ENCODE measurements around the gene HOXD9.

The HOXD9 gene

DNA sequence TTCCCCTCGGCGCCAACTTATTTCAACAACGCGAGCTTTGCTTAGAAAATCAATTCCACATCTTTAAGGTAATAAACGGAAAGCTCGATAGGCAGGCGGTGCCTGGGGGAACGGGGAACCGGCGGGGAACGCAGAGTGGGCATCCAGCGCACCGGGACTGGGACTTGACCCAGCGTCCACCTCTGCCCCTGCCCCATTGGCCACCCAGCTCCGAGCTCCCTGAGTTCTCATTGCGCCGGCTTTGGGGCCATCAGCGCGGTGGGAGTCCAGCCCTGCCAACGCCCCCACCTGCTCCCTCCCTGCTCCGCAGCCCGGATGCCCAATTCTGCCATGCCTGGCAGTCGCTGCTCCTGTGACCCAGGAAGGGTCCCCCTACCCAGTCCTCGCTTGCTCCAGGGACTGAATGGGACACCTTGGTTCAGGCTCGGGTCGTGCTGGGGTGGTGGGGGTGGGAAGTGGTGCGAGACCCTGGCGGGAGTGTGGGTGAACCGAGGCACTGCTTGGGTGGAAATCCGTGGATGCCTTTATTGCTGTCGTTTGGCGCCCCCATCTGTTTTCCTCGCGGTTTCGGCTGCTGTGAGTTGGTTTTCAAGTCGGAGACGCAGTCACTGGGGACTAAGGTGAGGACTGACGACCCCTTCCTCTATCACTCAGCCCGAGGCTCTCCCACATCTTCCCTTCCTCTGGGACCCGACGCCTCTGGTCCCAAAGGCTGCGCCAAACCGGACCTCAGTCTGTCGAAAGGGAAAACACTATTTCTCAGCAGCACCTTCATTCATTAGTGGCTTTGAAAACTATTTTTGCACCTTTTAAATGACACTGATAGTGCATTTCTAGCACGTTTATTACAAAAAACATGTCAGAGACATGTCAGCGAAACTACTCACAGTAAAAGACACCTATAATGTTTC, 36.4 kb upstream of the HOXD9 start:
- DNase-seq (no peak), ATAC-seq (no peak)

GRCh38 chr2:176087330-176088047, 35.0 kb upstream of the HOXD9 start:
- no peak for ATAC-seq
- DNase-seq = no peak

GRCh38 chr2:176088048-176088936, 34.2 kb upstream of the HOXD9 start:
- peak; percentile 34 for ATAC-seq

DNA sequence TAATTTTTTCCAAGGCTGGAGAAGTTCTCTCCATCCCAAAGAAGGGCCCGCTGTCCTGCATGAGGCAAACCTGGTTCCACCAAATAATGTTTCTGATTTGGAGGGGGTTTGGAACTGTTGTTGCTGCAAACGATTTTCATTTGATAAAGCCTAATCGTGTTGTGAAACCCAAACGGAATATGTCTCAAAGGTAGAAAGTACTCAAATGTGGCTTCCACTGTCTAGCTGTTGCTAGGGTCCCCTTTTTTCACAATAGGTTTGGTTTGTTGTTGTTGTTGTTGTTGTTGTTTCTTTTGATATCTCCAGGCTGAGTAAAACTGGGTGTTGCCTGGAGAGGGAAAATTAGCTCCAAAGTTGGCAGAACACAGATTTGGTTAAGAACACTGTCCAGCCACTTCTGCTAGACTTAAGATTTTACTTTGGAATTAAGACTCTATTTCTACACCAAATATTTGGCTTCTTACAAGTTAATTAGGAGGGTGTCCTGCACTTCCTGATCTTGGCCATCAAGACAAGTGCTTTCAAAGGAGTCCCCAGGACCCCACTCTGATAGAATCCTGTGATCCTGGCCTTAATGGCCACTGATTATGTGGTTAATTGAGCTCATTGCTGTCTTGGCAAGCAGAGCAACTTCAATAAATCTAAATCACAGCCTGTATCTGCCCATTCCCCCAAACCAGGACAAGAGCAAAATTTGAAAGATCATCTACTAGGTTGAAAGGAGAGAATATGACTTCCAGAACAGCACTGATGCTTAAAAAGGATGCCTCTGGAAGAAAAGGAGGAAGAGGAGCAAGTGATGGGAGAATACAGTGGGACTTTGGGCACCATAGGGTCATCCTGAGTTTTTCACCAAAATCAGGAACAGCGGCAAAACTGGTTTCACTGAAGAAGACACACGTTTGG, 33.3 kb upstream of the HOXD9 start:
- ATAC-seq (no peak), DNase-seq (no peak)

More at GRCh38 chr2:176088048-176088936, 34.2 kb upstream of the HOXD9 start:
- no peak for DNase-seq

DNA sequence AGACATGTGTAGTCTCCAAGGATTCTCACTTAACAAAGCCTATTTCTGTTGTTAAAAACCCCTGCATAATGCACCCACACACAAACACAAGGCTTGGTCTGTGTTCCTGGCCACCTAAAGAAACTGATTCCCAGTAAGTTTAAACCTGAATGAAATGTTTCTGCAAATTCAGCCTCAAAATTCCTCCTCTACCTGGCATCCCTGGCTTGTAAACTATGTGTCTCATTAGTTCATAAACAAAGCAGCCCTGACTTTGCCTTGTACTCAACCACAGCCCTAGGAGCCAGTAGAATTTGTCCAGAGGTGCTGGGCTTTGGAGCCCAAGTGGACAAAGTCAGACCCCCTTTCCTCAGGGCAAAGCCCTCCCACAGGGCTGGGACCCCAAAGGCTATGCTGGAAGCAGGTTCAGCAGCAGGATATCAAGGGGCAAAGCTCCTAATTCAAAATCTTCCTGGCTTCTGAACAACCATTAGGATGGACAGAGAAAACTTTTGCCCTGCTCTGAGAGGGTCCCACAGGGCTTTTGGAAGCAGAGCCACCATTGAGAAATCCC, 32.6 kb upstream of the HOXD9 start:
- no peak for DNase-seq
- no peak for ATAC-seq

DNA sequence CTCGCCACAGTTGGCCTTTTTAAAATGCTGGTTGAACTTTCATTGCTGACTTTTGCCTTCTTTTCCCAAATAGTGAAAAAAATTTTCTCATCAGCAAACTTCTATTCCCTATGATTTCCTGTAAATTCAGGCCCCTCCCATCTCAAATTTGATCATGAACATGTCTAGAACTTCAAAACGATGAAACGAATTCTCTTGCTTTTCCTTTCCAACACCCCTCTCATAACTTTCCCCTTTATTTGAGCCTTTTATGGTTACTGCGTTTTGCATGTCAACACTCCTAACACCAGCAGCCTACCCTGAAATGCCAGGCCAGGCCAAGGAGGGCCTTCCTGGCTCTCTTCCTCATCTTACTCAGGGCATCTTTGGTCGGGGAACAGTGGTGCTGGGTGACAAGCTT, 31.7 kb upstream of the HOXD9 start:
- DNase-seq = no peak
- ATAC-seq = no peak

- no peak for DNase-seq
- ATAC-seq = no peak
These were observed 30.9 kb upstream of the HOXD9 start for GRCh38 chr2:176091329-176092258.

- ATAC-seq (no peak), DNase-seq (no peak)
These were observed 30.0 kb upstream of the HOXD9 start, which contains the start of gene HOXD13 for GRCh38 chr2:176092270-176093144. Gene HOXD13, plus strand, starts transcription at chr2:176092721. Its CDS starts 170 bp downstream, at chr2:176092891.

- DNase-seq (no peak), ATAC-seq (no peak)
These were observed 29.2 kb upstream of the HOXD9 start for GRCh38 chr2:176093145-176093897.

GRCh38 chr2:176093898-176094249, 28.6 kb upstream of the HOXD9 start:
- no peak for DNase-seq
- no peak for ATAC-seq

DNA sequence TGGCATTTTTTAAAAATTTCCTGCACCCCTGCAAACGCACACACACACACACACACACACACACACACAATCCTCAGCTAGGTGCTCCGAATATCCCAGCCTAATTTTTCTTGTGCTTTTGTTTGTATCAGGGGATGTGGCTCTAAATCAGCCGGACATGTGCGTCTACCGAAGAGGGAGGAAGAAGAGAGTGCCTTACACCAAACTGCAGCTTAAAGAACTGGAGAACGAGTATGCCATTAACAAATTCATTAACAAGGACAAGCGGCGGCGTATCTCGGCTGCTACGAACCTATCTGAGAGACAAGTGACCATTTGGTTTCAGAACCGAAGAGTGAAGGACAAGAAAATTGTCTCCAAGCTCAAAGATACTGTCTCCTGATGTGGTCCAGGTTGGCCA, 28.2 kb upstream of the HOXD9 start:
- DNase-seq (no peak), ATAC-seq (no peak)

DNA sequence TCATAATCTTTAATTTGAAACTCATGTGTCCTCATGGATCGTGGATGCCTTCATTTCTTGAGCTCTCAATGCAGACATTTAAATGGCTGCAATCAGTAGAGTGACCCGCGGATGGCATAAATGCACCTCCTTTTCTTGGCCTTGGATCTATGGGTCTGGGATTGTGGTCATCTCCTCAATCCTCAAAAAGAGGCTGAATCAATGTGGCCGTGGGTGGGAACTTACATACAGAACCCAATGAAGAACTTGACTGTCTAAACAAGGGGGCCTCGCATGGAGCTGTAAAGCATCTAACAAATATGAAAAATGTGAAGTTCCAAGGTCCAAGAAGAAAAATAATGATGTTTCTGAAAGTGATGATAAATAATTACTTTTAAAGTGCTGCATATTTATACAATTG, 27.1 kb upstream of the HOXD9 start:
- ATAC-seq (no peak), DNase-seq (no peak)

DNA sequence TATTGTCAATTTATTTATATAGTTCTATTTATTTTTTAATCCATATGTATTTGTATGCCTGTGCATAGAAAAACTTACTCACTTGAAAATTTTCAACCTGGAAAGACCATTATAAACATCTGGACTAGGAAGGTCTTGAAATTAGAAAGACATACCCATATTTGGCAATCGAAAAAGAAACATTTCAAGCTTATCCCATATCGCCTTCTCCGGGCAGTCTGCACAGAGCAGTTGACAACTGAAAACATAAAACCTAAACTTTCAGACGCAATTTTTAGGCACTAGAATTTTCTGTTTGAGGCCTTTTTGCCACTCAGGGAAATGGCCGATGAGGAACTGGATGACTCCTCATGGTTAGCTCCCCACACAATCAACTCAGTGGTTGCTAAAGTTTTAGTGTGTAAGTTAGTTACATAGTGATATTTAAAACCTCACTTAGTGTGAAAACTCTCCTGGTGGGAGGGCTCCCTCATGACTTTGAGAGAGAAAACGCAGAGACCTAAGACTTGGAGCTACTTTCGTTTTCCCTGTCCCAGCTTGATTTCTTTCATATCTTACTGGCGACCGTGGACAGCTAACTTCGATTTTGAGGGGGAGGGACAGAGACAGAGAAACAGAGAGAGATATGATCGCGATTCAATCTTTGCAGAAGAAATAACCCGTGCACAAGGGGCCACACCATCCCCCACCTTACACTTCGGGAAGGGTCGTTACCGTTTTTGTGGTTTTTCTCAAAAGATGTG, 26.1 kb upstream of the HOXD9 start:
- no peak for DNase-seq

DNA sequence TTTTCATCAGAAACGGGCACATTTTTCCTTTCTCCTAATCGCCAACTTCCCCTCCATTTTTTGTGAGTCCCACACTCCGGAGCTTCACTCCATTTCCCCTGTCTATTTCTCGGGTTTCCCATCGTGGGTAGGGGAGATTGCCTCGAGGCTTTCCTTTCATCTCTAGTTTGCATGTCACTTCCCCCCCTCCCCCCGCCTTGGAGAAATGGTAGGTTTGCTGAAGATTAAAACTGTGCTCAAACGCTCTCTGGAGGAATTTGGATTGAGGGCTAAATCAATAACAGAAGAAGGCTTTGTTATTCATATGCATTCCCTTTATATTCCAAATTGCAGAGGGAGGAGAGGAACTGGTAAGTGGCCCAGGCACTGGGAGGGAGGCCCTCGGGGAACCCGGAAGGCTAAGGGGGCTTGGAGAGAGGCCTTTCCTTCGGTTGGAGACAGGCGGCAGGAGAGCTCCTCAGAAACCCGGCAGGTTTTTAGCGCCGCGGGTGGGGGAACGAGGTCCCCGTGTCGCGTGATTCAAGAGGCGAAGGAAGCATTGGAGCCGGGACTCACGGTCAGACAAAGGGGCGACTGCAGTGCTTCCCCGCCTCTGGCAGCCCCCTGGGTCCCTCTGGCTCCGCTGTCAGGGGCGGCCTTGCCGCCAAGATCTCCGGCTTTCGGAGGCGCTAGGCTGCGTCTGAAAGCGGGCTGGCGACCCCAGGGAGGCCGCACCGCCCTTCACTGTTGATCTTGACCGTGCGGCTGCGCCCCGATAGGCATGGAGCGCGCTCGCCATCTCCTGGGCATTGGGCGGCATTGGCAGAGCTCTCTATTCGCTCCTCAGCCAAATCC, 25.3 kb upstream of the HOXD9 start:
- peak; percentile 65 for DNase-seq
- peak; percentile 77 for ATAC-seq

More for the DNA sequence above, 26.1 kb upstream of the HOXD9 start:
- no peak for ATAC-seq

DNA sequence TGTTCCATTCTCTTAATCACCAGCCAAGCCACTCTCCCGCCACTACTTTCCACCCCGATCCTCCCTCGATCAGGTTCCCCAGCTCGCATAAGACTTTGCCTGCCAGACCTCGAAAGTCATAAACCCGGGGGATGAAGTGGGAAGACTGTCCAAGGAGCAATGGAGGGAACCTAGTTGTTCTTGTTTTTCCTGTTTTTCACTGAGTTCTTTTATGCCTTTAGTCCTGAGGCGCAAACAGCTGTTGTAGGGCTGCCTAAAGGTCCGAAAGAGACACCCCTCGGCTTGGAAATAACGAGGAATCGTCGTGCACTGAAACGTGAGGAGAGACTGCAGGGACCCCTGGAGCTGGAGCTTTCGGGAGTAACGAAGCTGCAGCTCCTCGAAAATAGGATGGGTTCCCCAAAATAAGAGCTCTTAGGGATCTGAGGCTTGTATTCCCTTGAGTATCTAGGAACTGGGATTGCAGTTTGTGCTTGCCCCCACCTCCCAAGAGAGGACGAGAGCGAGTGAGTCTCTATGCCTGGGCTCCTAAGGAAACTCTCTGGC, 24.6 kb upstream of the HOXD9 start:
- ATAC-seq = no peak
- DNase-seq = no peak
